Effector CD4-positive, alpha-beta T cell (primary cell): ENCODE measurements around the gene AAR2.

ENCODE experiments used
- DNase-seq: peaks from one replicate; pipeline ENCODE4 v3.0.0-alpha.2; 2020

AAR2 gene

GRCh38 chr20:36218380-36219064 is 17.8 kb upstream of the AAR2 start:
- no peak for DNase-seq

GRCh38 chr20:36219671-36220220 is 16.5 kb upstream of the AAR2 start:
- DNase-seq = no peak

- DNase-seq = no peak
Measured at GRCh38 chr20:36225666-36226065, 10.6 kb upstream of the AAR2 start.

- no peak for DNase-seq
Measured at GRCh38 chr20:36228770-36229169, 7.5 kb upstream of the AAR2 start.

GRCh38 chr20:36230019-36230418 is 6.3 kb upstream of the AAR2 start:
- DNase-seq = no peak

GRCh38 chr20:36231331-36231730 is 4.9 kb upstream of the AAR2 start:
- no peak for DNase-seq

GRCh38 chr20:36234771-36235320 is 1.4 kb upstream of the AAR2 start:
- no peak for DNase-seq

GRCh38 chr20:36236786-36237121 is 476 bp downstream of the AAR2 start:
- no peak for DNase-seq

- DNase-seq = no peak
Measured at GRCh38 chr20:36237477-36237876, 1.2 kb downstream of the AAR2 start.

GRCh38 chr20:36238153-36238552 is 1.9 kb downstream of the AAR2 start:
- no peak for DNase-seq

GRCh38 chr20:36238760-36239159 is 2.5 kb downstream of the AAR2 start:
- no peak for DNase-seq

GRCh38 chr20:36240076-36240475 is 3.8 kb downstream of the AAR2 start:
- no peak for DNase-seq

- DNase-seq = no peak
Measured at GRCh38 chr20:36241678-36242077, 5.4 kb downstream of the AAR2 start.

- DNase-seq = no peak
Measured at GRCh38 chr20:36243726-36244125, 7.4 kb downstream of the AAR2 start.

GRCh38 chr20:36246401-36246800 is 10.1 kb downstream of the AAR2 start:
- no peak for DNase-seq

GRCh38 chr20:36248836-36249235 is 12.6 kb downstream of the AAR2 start:
- no peak for DNase-seq

GRCh38 chr20:36249450-36249849 is 13.2 kb downstream of the AAR2 start:
- DNase-seq = no peak

GRCh38 chr20:36251426-36251825 is 15.1 kb downstream of the AAR2 start:
- DNase-seq = no peak

GRCh38 chr20:36252511-36252910 is 16.2 kb downstream of the AAR2 start:
- DNase-seq = no peak

GRCh38 chr20:36253036-36253435 is 16.8 kb downstream of the AAR2 start:
- DNase-seq = no peak

GRCh38 chr20:36254076-36254475 is 17.8 kb downstream of the AAR2 start:
- no peak for DNase-seq

GRCh38 chr20:36255445-36255844 is 19.2 kb downstream of the AAR2 start:
- no peak for DNase-seq

- no peak for DNase-seq
Measured at GRCh38 chr20:36259177-36260061, 23.1 kb downstream of the AAR2 start.

GRCh38 chr20:36260316-36260715 is 24.0 kb downstream of the AAR2 start:
- no peak for DNase-seq
